ENCODE measurements around the gene PPP3CB.

DNA sequence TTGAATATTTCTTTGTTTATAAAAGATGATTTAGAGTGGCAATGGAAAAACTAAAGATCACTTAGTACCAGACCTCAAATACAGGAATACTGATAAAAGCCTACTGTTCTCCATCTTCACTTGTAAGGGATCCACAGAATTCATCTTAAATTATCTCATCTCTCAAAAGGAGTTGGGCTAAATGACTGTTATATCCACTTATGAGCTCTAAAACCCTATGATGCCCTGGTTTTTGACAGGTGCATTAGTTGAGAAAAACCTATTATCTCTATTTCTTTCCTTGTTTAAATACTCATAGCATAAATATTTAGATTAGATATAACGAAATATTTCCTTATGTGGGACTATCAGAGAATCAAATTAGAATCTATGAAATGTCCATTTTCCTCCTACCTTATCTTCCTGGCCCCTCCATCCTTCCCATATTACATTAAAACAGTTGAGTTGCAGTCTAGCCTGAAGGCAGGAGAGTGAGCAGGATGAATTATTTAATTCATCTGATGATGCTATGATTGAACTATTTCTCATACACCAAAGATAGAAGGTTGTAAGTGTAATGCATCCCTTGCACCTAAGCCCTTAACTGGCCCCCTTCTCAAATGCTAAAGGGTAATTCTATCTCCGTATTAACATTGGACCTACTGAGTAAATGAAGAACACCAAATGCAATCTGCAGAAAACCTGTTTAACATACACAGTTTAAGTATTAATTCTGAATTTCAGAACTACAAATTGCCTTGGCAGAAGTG lies 29.7 kb downstream of the PPP3CB start:
- no peak for TF ChIP-seq EZH2 (IDR thresholded peaks at IDR 0.05; ENCODE audit: borderline replicate concordance, insufficient read depth, low read depth, low read length, poor library complexity, severe bottlenecking)
- TF ChIP-seq, protein P1, sequence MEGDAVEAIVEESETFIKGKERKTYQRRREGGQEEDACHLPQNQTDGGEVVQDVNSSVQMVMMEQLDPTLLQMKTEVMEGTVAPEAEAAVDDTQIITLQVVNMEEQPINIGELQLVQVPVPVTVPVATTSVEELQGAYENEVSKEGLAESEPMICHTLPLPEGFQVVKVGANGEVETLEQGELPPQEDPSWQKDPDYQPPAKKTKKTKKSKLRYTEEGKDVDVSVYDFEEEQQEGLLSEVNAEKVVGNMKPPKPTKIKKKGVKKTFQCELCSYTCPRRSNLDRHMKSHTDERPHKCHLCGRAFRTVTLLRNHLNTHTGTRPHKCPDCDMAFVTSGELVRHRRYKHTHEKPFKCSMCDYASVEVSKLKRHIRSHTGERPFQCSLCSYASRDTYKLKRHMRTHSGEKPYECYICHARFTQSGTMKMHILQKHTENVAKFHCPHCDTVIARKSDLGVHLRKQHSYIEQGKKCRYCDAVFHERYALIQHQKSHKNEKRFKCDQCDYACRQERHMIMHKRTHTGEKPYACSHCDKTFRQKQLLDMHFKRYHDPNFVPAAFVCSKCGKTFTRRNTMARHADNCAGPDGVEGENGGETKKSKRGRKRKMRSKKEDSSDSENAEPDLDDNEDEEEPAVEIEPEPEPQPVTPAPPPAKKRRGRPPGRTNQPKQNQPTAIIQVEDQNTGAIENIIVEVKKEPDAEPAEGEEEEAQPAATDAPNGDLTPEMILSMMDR (IDR thresholded peaks at IDR 0.05): no peak

Data from B cell (primary cell).